HG03571 (cell line): ENCODE results near the gene HNRNPLL.

ENCODE experiments used
- ATAC-seq: cut with Tn5 transposase; IDR thresholded peaks from one replicate; pipeline ENCODE4 v1.9.1; 2021; ENCODE audit not compliant: unreplicated experiment

The HNRNPLL gene

DNA sequence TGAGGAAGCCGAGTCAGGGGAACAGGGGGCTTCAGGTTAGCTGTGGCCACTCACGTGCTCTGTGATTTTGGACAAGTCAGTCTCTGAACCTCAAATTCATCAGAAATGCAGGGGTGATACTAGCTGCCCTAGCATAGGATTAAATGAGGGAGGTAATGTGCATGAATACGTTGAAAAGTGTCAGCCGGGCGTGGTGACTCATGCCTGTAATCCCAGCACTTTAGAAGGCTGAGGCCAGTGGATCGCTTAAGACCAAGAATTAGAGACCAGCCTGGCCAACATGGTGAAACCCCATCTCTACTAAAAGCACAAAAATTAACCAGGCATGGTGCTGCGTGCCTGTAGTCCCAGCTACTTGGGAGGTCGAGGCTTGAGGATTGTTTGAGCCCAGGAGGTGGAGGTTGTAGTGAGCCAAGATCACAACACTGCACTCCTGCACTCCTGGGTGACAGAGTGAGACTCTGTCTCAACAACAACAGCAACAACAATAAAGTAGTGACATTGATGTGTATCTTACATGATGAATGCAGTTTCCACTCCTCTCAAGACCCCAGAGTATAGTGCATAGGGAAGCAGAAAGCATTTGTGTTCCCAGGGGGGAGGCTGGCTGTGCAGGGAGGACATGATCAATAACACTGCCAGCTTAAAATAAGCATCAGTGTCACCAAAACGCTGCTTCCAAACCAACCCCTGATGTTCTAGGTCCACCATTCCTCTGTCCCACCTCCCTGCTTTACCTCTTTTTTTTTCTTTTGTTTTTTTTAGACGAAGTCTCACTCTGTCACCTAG lies 68.8 kb downstream of the HNRNPLL start:
- ATAC-seq, result no peak

GRCh38 chr2:38533180-38533579 lies 69.5 kb downstream of the HNRNPLL start:
- ATAC-seq, result peak; percentile 93

DNA sequence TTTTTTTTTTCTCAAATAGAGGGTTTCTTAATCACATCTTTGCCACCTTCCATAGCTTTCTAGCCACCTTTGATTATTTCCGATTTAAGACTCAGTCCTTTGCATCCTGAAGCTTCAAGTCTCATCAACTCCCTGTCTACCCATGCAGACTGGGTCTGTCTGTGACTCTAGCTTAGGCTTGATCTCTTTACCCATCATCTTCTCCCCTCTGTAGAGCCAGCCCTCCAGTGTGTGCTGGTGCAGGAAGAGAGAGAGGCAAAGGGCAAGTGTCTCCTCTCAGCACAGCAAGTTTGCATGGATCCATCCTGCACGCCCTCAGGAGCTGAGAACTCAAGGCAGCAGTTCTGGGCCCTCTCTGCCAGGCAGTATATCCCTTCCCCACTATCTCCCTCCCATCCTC lies 70.4 kb downstream of the HNRNPLL start:
- ATAC-seq, result no peak

DNA sequence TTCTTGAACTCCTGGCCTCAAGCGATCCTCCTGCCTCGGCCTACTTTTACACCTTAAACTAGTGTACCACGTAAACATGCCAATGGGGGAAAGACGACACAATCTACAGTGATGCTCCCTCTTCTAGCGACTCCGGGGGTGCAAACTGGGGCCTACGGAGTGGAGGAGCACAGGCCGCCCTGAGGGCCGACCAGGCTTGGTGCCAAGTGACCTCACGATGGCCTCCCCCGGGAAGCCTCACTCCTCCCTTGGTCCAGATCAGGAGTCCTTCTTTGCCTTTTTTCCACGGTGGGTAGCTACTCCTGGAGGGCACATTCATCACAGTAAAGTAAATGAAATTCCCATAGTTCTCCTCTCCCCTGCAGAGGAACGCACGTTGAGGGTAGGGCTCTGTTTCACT lies 73.5 kb downstream of the HNRNPLL start:
- ATAC-seq, result no peak

DNA sequence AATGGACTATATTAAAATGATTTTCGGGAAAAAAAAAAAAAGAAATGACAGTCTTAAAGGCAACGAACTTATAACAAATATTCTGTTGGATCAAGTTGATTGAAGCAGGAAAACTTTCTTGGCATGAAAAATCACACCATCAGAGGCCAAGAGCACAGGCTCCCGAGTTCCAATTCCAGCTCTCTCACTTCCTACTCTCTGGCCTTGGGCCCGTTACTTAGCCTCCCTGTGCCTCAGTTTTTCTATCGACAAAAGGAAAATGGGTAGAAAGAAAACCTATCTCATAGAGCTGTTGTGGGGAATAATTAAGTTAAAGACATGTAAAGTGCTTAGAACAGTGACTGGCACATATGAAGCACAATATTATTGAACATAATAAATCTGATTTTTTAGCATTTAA lies 74.2 kb downstream of the HNRNPLL start:
- ATAC-seq, result no peak

- no peak for ATAC-seq
These were observed 74.7 kb downstream of the HNRNPLL start for GRCh38 chr2:38528008-38528442.

GRCh38 chr2:38527338-38528007 lies 75.3 kb downstream of the HNRNPLL start:
- ATAC-seq, result no peak

- no peak for ATAC-seq
These were observed 76.5 kb downstream of the HNRNPLL start for GRCh38 chr2:38526195-38526594.

DNA sequence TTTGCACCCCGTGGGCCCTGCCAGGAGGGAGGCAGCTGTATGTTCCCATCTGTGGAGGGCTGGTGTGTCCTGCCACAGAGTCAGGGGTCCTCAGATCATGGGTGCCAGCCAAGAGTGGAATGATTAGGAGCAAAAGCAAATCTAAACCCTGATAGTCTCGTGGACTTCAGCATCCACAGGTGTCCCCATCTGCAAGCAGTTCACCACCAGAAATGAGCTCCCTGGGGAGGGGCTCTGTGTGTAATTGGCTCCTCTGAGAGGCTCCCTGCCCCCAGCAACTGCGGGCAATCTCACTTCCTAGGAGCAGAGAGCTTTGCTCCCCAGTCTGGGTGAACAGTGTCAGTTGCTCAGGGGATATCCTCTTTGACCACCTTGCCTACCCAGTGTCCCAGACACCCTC lies 78.1 kb downstream of the HNRNPLL start:
- no peak for ATAC-seq

- ATAC-seq, result no peak
These were observed 78.8 kb downstream of the HNRNPLL start for GRCh38 chr2:38523728-38524437.

DNA sequence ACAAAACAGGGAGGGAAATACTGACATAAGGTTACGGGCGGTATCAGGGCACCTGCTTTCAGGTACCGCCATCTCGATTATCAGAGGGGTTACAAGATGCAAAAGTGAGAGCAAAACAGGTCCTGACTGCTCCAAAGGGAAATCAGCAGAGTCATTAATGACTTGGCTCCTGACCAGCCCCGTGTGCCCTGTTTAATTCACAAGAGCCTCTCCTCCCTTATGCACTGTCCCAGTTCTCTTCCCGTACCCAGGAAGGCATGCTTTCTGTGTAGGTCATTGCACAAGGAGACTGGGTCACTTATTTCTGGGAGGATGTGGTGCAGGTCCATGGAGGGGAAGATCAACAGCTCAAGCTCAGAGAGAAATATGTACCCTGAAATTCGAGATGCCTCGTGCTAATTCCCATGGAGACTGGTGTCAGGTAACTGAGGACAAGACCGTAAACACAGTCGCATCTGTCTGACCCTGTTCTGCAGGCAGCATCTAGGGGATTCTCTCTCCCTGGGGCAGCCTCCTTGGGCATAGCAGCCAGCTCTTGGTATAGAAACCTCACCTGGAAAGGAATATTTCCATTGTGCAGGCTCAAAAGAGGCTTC lies 79.9 kb downstream of the HNRNPLL start:
- no peak for ATAC-seq

- no peak for ATAC-seq
These were observed 80.9 kb downstream of the HNRNPLL start for GRCh38 chr2:38521835-38522234.

DNA sequence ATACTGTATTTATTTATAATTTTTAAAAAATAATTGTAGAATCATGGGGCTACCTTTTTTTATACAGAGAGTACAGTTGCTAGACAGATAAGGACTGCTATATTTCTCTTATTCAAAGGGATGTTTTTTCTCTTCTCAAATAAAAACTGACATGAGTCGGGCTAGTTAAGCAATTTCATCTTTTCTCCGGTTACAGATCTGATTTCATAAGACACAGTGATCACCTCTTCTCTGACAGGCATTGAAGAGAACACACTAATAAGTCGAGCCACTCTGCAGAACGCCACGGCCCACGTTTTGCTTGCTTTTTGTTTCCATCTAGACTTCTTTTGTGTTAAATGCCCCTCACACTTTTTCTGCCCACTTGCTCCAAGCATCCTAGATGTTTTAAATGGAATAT lies 85.4 kb downstream of the HNRNPLL start:
- ATAC-seq, result no peak

DNA sequence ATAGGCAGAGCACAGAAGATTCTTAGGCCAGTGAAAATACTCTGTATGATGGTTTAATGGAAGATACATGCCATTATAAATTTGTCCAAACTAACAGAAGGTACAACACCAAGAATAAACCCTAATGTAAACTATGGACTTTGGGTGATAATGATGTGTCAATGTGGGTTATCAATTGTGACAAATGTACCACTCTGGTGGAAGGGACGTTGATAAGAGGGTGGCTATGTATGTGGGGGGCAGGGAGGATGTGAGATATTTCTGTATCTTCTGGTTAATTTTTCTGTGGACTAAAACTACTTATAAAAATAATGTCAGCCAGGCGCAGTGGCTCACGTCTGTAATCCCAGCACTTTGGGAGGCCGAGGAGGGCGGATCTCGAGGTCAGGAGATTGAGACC lies 86.2 kb downstream of the HNRNPLL start:
- no peak for ATAC-seq

DNA sequence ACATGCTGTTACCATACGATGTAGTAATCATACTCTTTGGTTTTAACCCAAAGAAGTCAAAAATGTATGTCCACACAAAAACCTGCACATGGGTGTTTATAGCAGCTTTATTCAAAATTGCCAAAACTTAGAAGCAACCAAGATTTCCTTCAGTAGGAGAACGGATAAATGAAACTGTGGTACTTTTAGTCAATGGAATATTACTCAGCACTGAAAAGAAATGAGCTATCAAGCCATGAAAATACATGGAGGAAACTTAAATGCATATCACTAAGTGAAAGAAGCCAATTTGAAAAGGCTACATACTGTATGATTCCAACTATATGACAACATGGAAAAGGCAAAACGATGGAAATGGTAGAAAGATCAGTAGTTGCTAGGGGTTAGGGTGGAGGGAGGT lies 86.6 kb downstream of the HNRNPLL start:
- ATAC-seq, result no peak

GRCh38 chr2:38515155-38516074 lies 87.3 kb downstream of the HNRNPLL start:
- no peak for ATAC-seq

GRCh38 chr2:38514603-38515154 lies 88.0 kb downstream of the HNRNPLL start:
- no peak for ATAC-seq

GRCh38 chr2:38512211-38512610 lies 90.5 kb downstream of the HNRNPLL start:
- ATAC-seq, result no peak
